Panc1 (cell line): ENCODE measurements around the gene SMOC2. TPM values are rescaled to one million over a fixed set of nuclear protein-coding genes. Genes with fewer than 3 reads are reported as not detected.

Source experiments
- ATAC-seq: fragments of 200-7000 bp; cut with Tn5 transposase; 2 replicates; pipeline ENCODE4 v1.9.1; 2020; ENCODE audit warnings: mild to moderate bottlenecking, moderate library complexity
- BruUV-seq: library from RNA; stranded (reverse); fragments of 400-500 nt; replicated peaks from 2 replicates; lab custom pipeline; 2021; lab: Mats Ljungman, UMichigan
- CTCF ChIA-PET: fragments of 300-600 bp; sonication (Branson Sonifier 250); formaldehyde crosslinking; loops from one replicate; lab custom pipeline; 2022; ENCODE audit warnings: antibody characterized with exemption; lab: Charles Lee
- POLR2A ChIA-PET: fragments of 300-600 bp; sonication (Branson Sonifier 250); formaldehyde crosslinking; loops from one replicate; lab custom pipeline; 2022; ENCODE audit warnings: antibody characterized with exemption; lab: Charles Lee
- DNase-seq: peaks from one replicate; pipeline ENCODE4 v3.0.0-alpha.2; 2010; ENCODE audit warnings: low read depth, low spot score
- H3K27ac ChIP-seq: 2 replicates; pipeline ENCODE4 v1.5.1; 2011; ENCODE audit warnings: mild to moderate bottlenecking, low read length, inconsistent platforms
- H3K27me3 ChIP-seq: fragments of 200-500 bp; sonication (Bioruptor generic); 2 replicates; pipeline ENCODE4 v1.6.0; 2014; ENCODE audit warnings: low read length, inconsistent platforms; ENCODE audit not compliant: control insufficient read depth, insufficient read depth
- H3K36me3 ChIP-seq: fragments of 200-500 bp; sonication (Bioruptor generic); 2 replicates; pipeline ENCODE4 v1.5.1; 2014; ENCODE audit warnings: inconsistent platforms, mild to moderate bottlenecking, low read length, moderate library complexity; ENCODE audit not compliant: control insufficient read depth, insufficient read depth
- H3K4me1 ChIP-seq: 2 replicates; pipeline ENCODE4 v1.5.1; 2011; ENCODE audit warnings: inconsistent platforms, mild to moderate bottlenecking, low read length, moderate library complexity; ENCODE audit not compliant: control insufficient read depth, insufficient read depth
- H3K4me3 ChIP-seq, 2 experiments: 2 replicates each; pipeline ENCODE4 v1.5.1; 2011 to 2012; ENCODE audit warnings: low read depth in 2 of 2, low read length in 2 of 2, mild to moderate bottlenecking in 2 of 2, inconsistent platforms in 1 of 2, moderate library complexity in 1 of 2
- H3K9me3 ChIP-seq: fragments of 200-500 bp; sonication (Bioruptor generic); 2 replicates; pipeline ENCODE4 v1.5.1; 2014; ENCODE audit warnings: low read depth, mild to moderate bottlenecking, inconsistent platforms, low read length, moderate library complexity; ENCODE audit not compliant: control insufficient read depth, insufficient read depth
- CTCF ChIP-seq: fragments of 450-650 bp; IDR thresholded peaks from 2 replicates; pipeline ENCODE4 v1.5.1; 2017; ENCODE audit warnings: mild to moderate bottlenecking
- POLR2AphosphoS5 ChIP-seq: IDR thresholded peaks from 2 replicates; pipeline ENCODE4 v1.6.1; 2012; ENCODE audit warnings: mild to moderate bottlenecking, low read depth, low read length, moderate library complexity
- REST ChIP-seq, 2 experiments: IDR thresholded peaks; 2 replicates each; pipeline ENCODE4 v1.6.1; 2011 to 2012; ENCODE audit warnings: low read depth in 2 of 2, control low read depth in 1 of 2, low read length in 1 of 2, mild to moderate bottlenecking in 1 of 2, moderate library complexity in 1 of 2; ENCODE audit not compliant: insufficient read depth in 1 of 2
- SIN3A ChIP-seq: IDR thresholded peaks from 2 replicates; pipeline ENCODE4 v1.6.1; 2012; ENCODE audit warnings: low read depth, mild to moderate bottlenecking, low read length, moderate library complexity, borderline replicate concordance; ENCODE audit not compliant: insufficient read depth
- TCF7L2 ChIP-seq: IDR thresholded peaks from 2 replicates; pipeline ENCODE4 v1.6.1; 2011; ENCODE audit warnings: mild to moderate bottlenecking, low read depth, low read length, inconsistent platforms
- in situ Hi-C: cut with HindIII; loops from 2 replicates; pipeline ENCODE4 v1.10.0; 2016; ENCODE audit warnings: low sequenced_read_pairs, low pct_unique_long_range_greater_than_20kb
- intact Hi-C: fragments of 100-400 bp; cut with micrococcal nuclease; formaldehyde crosslinking; loops from one replicate; pipeline ENCODE4 v1.10.0; 2022; ENCODE audit not compliant: unreplicated experiment
- total RNA-seq: library from RNA; stranded (reverse); gene quantifications from one replicate; pipeline ENCODE4 v1.2.1, GENCODE V29; 2021; ENCODE audit not compliant: unreplicated experiment

Gene SMOC2
- total RNA-seq, 1 experiment from 2014 or later, result 0.13 TPM

GRCh38 chr6:168708984-168709383 lies 268.0 kb downstream of the SMOC2 start:
- no peaks in the 10 kb centered on the region for H3K9me3 ChIP-seq
- H3K4me1 ChIP-seq, result no peaks in the 10 kb centered on the region
- no peak overlapping the region for H3K27ac ChIP-seq
- TF ChIP-seq REST (IDR thresholded peaks at IDR 0.05; ENCODE audit: insufficient read depth in 1 of 2, low read depth in 2 of 2, low read length in 1 of 2) (no peak), CTCF (no peak), POLR2AphosphoS5 (no peak), SIN3A (no peak), TCF7L2 (no peak)
- intact Hi-C loops, result no loop called here
- CTCF ChIA-PET, result no interaction called here
- DNase-seq (no peak), ATAC-seq (no peak)
- POLR2A ChIA-PET, result no interaction called here
- BruUV-seq, result no TSS peak
- no peak overlapping the region for H3K4me3 ChIP-seq
- no peaks in the 10 kb centered on the region for H3K36me3 ChIP-seq
- peaks cover 35% of the 10 kb centered on the region for H3K27me3 ChIP-seq
- in situ Hi-C loops, result no loop called here

- peaks cover 35% of the 10 kb centered on the region for H3K27me3 ChIP-seq
- no peaks in the 10 kb centered on the region for H3K36me3 ChIP-seq
- H3K4me1 ChIP-seq, result no peaks in the 10 kb centered on the region
- ChIA-PET CTCF (no interaction called here), POLR2A (no interaction called here)
- no TSS peak for BruUV-seq
- H3K4me3 ChIP-seq, result no peak overlapping the region
- no peaks in the 10 kb centered on the region for H3K9me3 ChIP-seq
- DNase-seq (no peak), ATAC-seq (no peak)
- TF ChIP-seq CTCF (no peak), REST (IDR thresholded peaks at IDR 0.05; ENCODE audit: insufficient read depth in 1 of 2, low read depth in 2 of 2, low read length in 1 of 2) (no peak), SIN3A (no peak), POLR2AphosphoS5 (no peak), TCF7L2 (no peak)
- in situ Hi-C loops (no loop called here), intact Hi-C loops (no loop called here)
- no peak overlapping the region for H3K27ac ChIP-seq
Observed at GRCh38 chr6:168709390-168709789, 268.4 kb downstream of the SMOC2 start.
